Esophagus muscularis mucosa (tissue), 4 donors: ENCODE measurements around the gene SLC4A2. TPM values are rescaled to one million over a fixed set of nuclear protein-coding genes. Genes with fewer than 3 reads are reported as not detected.

Source experiments
- DNase-seq: peaks from one replicate; pipeline ENCODE4 v3.0.0-alpha.2; 2017; ENCODE audit errors: extremely low spot score
- H3K27ac ChIP-seq, 4 donors: fragments of 200-600 bp; sonication (generic); replicated peaks in 1 of 4; 1 replicate in 3 of 4; 2 replicates in 1 of 4; pipeline ENCODE4 v1.5.1; 2016 to 2019; ENCODE audit warnings: mild to moderate bottlenecking in 1 of 4
- H3K27me3 ChIP-seq, 4 donors: fragments of 200-600 bp; sonication (generic); one replicate each; pipeline versions ENCODE4 v1.5.1 to v1.6.0; 2016 to 2019
- H3K36me3 ChIP-seq, 4 donors: fragments of 200-600 bp; sonication (generic); one replicate each; pipeline ENCODE4 v1.5.1; 2016 to 2019
- H3K4me1 ChIP-seq, 4 donors: fragments of 200-600 bp; sonication (generic); one replicate each; pipeline ENCODE4 v1.5.1; 2016 to 2019
- H3K4me3 ChIP-seq, 4 donors: fragments of 200-600 bp; sonication (generic); 1 replicate in 2 of 4; 2 replicates in 2 of 4; pipeline ENCODE4 v1.5.1; 2016 to 2019; ENCODE audit warnings: mild to moderate bottlenecking in 4 of 4, moderate library complexity in 1 of 4
- H3K9me3 ChIP-seq, 4 donors: fragments of 200-600 bp; sonication (generic); 1 replicate in 3 of 4; 2 replicates in 1 of 4; pipeline ENCODE4 v1.5.1; 2016 to 2019
- EP300 ChIP-seq: sonication (generic); formaldehyde crosslinking; IDR thresholded peaks from one replicate; pipeline ENCODE4 v1.6.1; 2017; ENCODE audit warnings: antibody characterized with exemption
- POLR2A ChIP-seq: fragments of 450-650 bp; IDR thresholded peaks from one replicate; pipeline ENCODE4 v1.6.1; 2017; ENCODE audit warnings: antibody characterized with exemption, moderate library complexity, mild to moderate bottlenecking, low read depth
- POLR2AphosphoS5 ChIP-seq, 2 donors: sonication (generic); formaldehyde crosslinking; IDR thresholded peaks; one replicate each; pipeline ENCODE4 v1.6.1; 2017; ENCODE audit warnings: antibody characterized with exemption in 2 of 2
- WGBS: methylation state at CpG from one replicate; pipeline ENCODE4 v1.1.5; 2018; 5-methylcytosine and 5-hydroxymethylcytosine counted together
- intact Hi-C: fragments of 100-400 bp; cut with DNase I; formaldehyde crosslinking; loops from one replicate; pipeline ENCODE4 v1.15.1; 2023
- total RNA-seq, 4 donors: library from RNA; depleted of rRNA; stranded (reverse); fragments of >200 nt; gene quantifications; one replicate each; pipeline versions ENCODE4 v1.1.0 to v1.2.1, GENCODE V29; 2016
- TF ChIP-seq, protein P1 (sequence below), 3 experiments: fragments of 200-600 bp in 2 of 3; fragments of 450-650 bp in 1 of 3; sonication (generic) in 2 of 3; IDR thresholded peaks; one replicate each; pipeline ENCODE4 v1.5.1; 2017 to 2019; ENCODE audit warnings: antibody characterized with exemption in 3 of 3, mild to moderate bottlenecking in 2 of 3, moderate library complexity in 1 of 3

SLC4A2 gene
- total RNA-seq, 4 donors from 2014 or later, result 96.8 to 165 (median 122) TPM

DNA sequence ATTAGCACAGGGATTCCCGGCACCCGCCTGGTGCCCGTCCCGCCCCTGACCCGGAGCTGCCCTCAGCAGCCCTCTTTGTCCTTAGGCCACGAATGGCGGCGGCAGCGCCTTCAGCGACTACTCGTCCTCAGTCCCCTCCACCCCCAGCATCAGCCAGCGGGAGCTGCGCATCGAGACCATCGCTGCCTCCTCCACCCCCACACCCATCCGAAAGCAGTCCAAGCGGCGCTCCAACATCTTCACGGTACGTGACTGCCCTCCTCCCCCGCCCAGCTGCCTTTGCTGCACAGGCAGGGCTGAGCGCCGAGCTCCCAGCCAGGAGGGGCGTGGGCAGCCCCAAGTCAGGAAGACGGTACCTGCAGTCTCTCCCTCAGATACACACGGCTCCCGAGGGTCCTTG lies 60.5 kb downstream of the SLC4A2 start:
- no peak overlapping the region for H3K27ac ChIP-seq
- H3K9me3 ChIP-seq, result no peaks in the 10 kb centered on the region
- peaks cover 36 to 79% (median 78%) of the 10 kb centered on the region in 4 donors for H3K36me3 ChIP-seq
- 86% methylated on average over 27 of the region's 27 CpGs for WGBS
- TF ChIP-seq POLR2A (no peak), EP300 (no peak)
- TF ChIP-seq, protein P1, sequence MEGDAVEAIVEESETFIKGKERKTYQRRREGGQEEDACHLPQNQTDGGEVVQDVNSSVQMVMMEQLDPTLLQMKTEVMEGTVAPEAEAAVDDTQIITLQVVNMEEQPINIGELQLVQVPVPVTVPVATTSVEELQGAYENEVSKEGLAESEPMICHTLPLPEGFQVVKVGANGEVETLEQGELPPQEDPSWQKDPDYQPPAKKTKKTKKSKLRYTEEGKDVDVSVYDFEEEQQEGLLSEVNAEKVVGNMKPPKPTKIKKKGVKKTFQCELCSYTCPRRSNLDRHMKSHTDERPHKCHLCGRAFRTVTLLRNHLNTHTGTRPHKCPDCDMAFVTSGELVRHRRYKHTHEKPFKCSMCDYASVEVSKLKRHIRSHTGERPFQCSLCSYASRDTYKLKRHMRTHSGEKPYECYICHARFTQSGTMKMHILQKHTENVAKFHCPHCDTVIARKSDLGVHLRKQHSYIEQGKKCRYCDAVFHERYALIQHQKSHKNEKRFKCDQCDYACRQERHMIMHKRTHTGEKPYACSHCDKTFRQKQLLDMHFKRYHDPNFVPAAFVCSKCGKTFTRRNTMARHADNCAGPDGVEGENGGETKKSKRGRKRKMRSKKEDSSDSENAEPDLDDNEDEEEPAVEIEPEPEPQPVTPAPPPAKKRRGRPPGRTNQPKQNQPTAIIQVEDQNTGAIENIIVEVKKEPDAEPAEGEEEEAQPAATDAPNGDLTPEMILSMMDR (IDR thresholded peaks at IDR 0.05), result no peak
- DNase-seq, result no peak
- H3K27me3 ChIP-seq, result no peaks in the 10 kb centered on the region
- H3K4me1 ChIP-seq, result peaks cover 6 to 28% (median 15%) of the 10 kb centered on the region in 4 donors
- intact Hi-C loops, result loop anchor here (10.0 kb wide), 1 partner anchor 125 kb away; the partner anchor contains the start of gene SMARCD3
- no peak overlapping the region for H3K4me3 ChIP-seq

DNA sequence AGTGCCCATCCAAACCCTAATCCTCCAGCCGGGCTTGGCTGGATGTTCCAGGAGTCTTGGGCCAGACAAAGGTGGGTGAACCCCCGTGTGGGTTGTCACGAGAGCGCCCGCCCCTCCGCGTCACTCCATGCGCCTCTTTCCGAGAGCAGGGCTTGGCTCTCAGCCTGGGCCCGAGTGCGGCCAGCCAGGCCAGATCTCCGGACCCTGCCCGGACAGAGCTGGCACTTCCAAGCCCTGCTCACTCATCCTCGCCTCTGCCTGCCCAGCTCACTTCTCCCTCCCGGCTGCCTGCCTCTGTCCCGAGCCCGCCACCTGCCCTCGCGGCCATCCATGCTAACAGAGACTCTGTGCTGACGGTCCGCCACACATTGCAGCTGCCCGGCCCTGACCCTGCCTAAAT lies 61.5 kb downstream of the SLC4A2 start:
- no peaks in the 10 kb centered on the region for H3K27me3 ChIP-seq
- TF ChIP-seq EP300 (no peak), POLR2AphosphoS5 (IDR thresholded peaks at IDR 0.05) (no peak), POLR2A (no peak)
- TF ChIP-seq, protein P1 (IDR thresholded peaks at IDR 0.05), result no peak
- 88% methylated on average over 22 of the region's 22 CpGs for WGBS
- no peak overlapping the region for H3K27ac ChIP-seq
- H3K4me1 ChIP-seq, result peaks cover 12 to 32% (median 19%) of the 10 kb centered on the region in 4 donors
- no peak for DNase-seq
- intact Hi-C loops, result loop anchor here (10.0 kb wide), 1 partner anchor 124 kb away; the partner anchor contains the start of gene SMARCD3
- no peaks in the 10 kb centered on the region for H3K9me3 ChIP-seq
- peaks cover 36 to 80% (median 79%) of the 10 kb centered on the region in 4 donors for H3K36me3 ChIP-seq
- H3K4me3 ChIP-seq, result no peak overlapping the region

DNA sequence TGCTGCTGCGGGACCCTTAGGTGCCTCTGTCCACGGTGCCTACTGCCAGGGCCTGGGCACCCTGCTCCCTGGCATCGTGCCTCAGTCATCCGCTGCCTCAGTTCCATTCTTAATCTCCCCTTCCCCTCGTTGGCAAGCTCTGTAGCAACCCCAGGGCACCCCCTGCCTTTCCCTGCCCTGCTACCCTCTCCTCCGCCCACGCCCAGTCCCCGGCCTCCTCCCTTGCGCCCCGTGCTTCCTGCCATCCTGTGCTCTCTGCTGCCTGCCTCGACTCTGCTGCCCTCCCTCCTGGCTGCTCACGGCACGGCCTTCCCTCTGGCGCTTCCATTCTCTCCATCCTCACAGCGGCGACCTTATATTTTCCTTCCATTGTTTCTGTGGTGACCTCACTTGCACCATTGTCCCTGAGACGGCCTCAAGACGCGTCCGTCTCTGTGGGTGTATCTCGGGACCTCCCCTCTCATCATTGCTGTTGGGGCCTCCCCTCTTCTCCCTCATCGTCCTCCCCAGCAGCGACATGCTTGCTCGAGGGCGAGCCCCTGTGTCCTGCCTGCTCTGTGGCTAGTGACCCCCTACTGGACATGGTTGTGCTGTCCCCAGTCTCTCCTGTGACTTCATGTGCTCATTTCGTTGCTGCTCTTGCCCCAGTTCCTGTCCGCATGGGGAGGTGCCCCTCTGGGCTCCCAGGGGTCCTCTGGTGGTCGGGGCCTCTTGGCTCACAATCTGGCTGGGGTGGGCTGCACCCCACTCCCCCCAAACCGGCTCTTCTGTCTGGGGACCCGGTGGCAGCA lies 62.2 kb downstream of the SLC4A2 start:
- DNase-seq, result no peak
- Histone ChIP-seq H3K27me3 (no peaks in the 10 kb centered on the region), H3K36me3 (peaks cover 36 to 79% (median 79%) of the 10 kb centered on the region in 4 donors), H3K4me3 (no peak overlapping the region), H3K9me3 (no peaks in the 10 kb centered on the region), H3K4me1 (peaks cover 15 to 32% (median 20%) of the 10 kb centered on the region in 4 donors), H3K27ac (no peak overlapping the region)
- intact Hi-C loops, result loop anchor here (10.0 kb wide), 1 partner anchor 123 kb away; the partner anchor contains the start of gene SMARCD3
- 89% methylated on average over 26 of the region's 30 CpGs for WGBS
- TF ChIP-seq POLR2A (no peak), EP300 (no peak), POLR2AphosphoS5 (IDR thresholded peaks at IDR 0.05) (no peak)
- TF ChIP-seq, protein P1 (IDR thresholded peaks at IDR 0.05), result no peak

DNA sequence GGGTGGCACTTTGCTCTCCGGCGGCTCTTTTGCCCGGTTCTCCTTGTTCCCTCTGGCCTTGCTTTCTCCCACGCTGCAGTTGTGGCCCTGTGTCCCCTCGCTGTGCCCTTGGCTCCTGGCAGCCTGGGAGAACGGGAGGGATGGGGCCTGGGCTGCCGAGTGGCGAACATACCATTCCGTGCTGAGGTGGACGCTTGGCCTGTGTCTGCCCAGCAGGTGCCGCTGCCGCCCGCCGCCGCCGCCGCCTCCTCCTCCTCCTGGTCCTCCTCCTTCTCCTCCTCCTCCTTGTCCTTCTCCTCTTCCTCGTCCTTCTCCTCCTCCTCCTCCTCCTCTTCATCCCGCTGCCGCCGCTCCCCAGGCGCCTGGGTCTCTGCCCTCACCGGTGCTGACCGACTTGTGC lies 62.9 kb downstream of the SLC4A2 start:
- no peak for TF ChIP-seq EP300
- TF ChIP-seq POLR2AphosphoS5 (IDR thresholded peaks at IDR 0.05), result no peak
- TF ChIP-seq, protein P1 (IDR thresholded peaks at IDR 0.05), result no peak
- no peak for TF ChIP-seq POLR2A
- intact Hi-C loops, result loop anchor here (10.0 kb wide), 1 partner anchor 123 kb away; the partner anchor contains the start of gene SMARCD3
- peaks cover 15 to 32% (median 21%) of the 10 kb centered on the region in 4 donors for H3K4me1 ChIP-seq
- DNase-seq, result no peak
- no peaks in the 10 kb centered on the region for H3K27me3 ChIP-seq
- H3K9me3 ChIP-seq, result no peaks in the 10 kb centered on the region
- H3K27ac ChIP-seq, result no peak overlapping the region
- 87% methylated on average over 24 of the region's 24 CpGs for WGBS
- peaks cover 36 to 82% (median 72%) of the 10 kb centered on the region in 4 donors for H3K36me3 ChIP-seq
- H3K4me3 ChIP-seq, result no peak overlapping the region
